HepG2 (cell line): ENCODE results near the gene ARFGAP2. TPM values are rescaled to one million over a fixed set of nuclear protein-coding genes. Genes with fewer than 3 reads are reported as not detected.

Experiments used
- MED1 ChIP-seq: sonication (generic); formaldehyde crosslinking; IDR thresholded peaks from 2 replicates; pipeline ENCODE4 v1.4.0; 2020; ENCODE audit warnings: missing genetic modification reagents
- MZF1 ChIP-seq: sonication (generic); formaldehyde crosslinking; IDR thresholded peaks from 2 replicates; pipeline ENCODE4 v1.8.1; 2023; ENCODE audit warnings: mild to moderate bottlenecking, missing genetic modification reagents, borderline replicate concordance
- RNF2 ChIP-seq: fragments of 450-650 bp; conservative IDR thresholded peaks from 2 replicates; pipeline ENCODE4 v1.6.1; 2016; ENCODE audit warnings: low read depth
- SKI ChIP-seq: fragments of 450-650 bp; IDR thresholded peaks from one replicate; pipeline ENCODE4 v1.6.1; 2018; ENCODE audit warnings: mild to moderate bottlenecking; ENCODE audit not compliant: partially characterized antibody
- TEAD3 ChIP-seq: optimal IDR thresholded peaks from 2 replicates; pipeline ENCODE3; 2016; ENCODE audit warnings: borderline replicate concordance
- ZFP36L1 ChIP-seq: sonication (generic); formaldehyde crosslinking; IDR thresholded peaks from 2 replicates; pipeline ENCODE4 v1.8.0; 2022; ENCODE audit warnings: mild to moderate bottlenecking, missing genetic modification reagents, moderate library complexity
- ZNF263 ChIP-seq: sonication (generic); formaldehyde crosslinking; IDR thresholded peaks from 2 replicates; pipeline ENCODE4 v1.4.0; 2020; ENCODE audit warnings: missing genetic modification reagents
- ZNF501 ChIP-seq: sonication (generic); formaldehyde crosslinking; IDR thresholded peaks from 2 replicates; pipeline ENCODE4 v1.5.1; 2020; ENCODE audit warnings: mild to moderate bottlenecking, moderate library complexity, missing genetic modification reagents
- polyA plus RNA-seq, 8 experiments: library from polyadenylated mRNA; depleted of rRNA in 3 of 8; stranded (reverse) in 7 of 8; unstranded in 1 of 8; fragments of >200 nt; fragmentation: Illumina TruSeq in 4 of 8; extraction: Trizol in 4 of 8; gene quantifications; 2 replicates each; pipeline versions ENCODE4 v1.2.1 to v1.2.3, GENCODE V29; 2011 to 2016; ENCODE audit warnings: low read depth in 4 of 8, missing spikeins in 1 of 8, mixed read lengths in 1 of 8; ENCODE audit not compliant: insufficient read depth in 1 of 8
- total RNA-seq, 5 experiments: library from RNA; depleted of rRNA; stranded (reverse); fragments of >200 nt; fragmentation: Illumina TruSeq; extraction: Trizol; gene quantifications; 2 replicates each; pipeline ENCODE4 v1.2.3, GENCODE V29; 2016; ENCODE audit warnings: low read depth in 1 of 5
- TF ChIP-seq, protein P1 (sequence below): sonication (generic); formaldehyde crosslinking; IDR thresholded peaks from 2 replicates; pipeline ENCODE4 v1.8.1; 2023; ENCODE audit warnings: mild to moderate bottlenecking, moderate library complexity, missing genetic modification reagents
- TF ChIP-seq, protein P2 (sequence below): sonication (generic); IDR thresholded peaks from 2 replicates; pipeline ENCODE4 v1.6.1; 2016; ENCODE audit warnings: low read depth, borderline replicate concordance
- TF ChIP-seq, protein P3 (sequence below): sonication (generic); formaldehyde crosslinking; IDR thresholded peaks from 2 replicates; pipeline ENCODE4 v1.4.0; 2020; ENCODE audit warnings: missing genetic modification reagents, borderline replicate concordance
- TF ChIP-seq, protein P4 (sequence below): IDR thresholded peaks from 2 replicates; pipeline ENCODE4 v1.6.1; 2012; ENCODE audit warnings: inconsistent platforms
- TF ChIP-seq, protein P5 (sequence below), 2 experiments: sonication (generic) in 1 of 2; formaldehyde crosslinking in 1 of 2; IDR thresholded peaks; 2 replicates each; pipeline versions ENCODE4 v1.6.1 to v1.9.0; 2014 to 2022; ENCODE audit warnings: antibody characterized with exemption in 1 of 2, borderline replicate concordance in 1 of 2, inconsistent platforms in 1 of 2, low read depth in 1 of 2, missing genetic modification reagents in 1 of 2
- TF ChIP-seq, protein P6 (sequence below): sonication (generic); formaldehyde crosslinking; IDR thresholded peaks from 2 replicates; pipeline ENCODE4 v1.4.0; 2020; ENCODE audit warnings: mild to moderate bottlenecking, low read depth, missing genetic modification reagents

ARFGAP2 gene
- total and polyA plus RNA-seq, 2 of the 13 experiments (the other 11 are each of a cell fraction or from before 2014, with no cell fraction given): 32.3 to 75.3 TPM

DNA sequence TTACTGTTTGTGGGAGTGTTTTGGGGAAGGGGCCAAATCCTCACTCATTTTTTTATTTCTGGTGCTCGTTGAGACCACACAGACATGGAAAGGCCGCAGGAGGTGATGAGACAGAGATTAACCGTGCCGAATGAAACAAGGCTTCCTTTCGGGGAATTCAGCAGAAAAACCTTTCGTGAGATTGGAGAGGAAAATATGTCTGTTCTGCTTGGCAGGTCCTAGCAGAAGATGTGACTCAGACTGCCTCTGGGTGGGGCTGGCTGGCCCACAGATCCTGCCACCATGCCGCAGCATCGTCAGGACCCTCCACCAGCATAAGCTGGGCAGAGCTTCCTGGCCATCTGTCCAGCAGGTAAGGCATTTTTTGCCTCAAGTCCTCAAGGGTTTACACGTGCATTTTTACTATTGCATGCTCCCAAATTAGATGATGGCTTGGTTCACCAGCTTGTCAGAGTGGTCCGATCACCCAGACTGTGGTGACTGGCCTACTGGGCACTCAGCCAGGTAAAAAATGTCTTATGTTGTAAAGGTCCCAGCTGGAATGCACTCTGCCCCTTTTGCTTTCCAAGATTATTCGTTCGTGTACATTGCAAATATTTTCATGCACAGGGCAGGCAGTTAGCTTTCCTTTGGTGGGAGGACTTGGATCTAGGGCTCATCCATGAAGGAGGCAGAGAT is 39.6 kb upstream of the ARFGAP2 start (continued):
- TF ChIP-seq, protein P1, sequence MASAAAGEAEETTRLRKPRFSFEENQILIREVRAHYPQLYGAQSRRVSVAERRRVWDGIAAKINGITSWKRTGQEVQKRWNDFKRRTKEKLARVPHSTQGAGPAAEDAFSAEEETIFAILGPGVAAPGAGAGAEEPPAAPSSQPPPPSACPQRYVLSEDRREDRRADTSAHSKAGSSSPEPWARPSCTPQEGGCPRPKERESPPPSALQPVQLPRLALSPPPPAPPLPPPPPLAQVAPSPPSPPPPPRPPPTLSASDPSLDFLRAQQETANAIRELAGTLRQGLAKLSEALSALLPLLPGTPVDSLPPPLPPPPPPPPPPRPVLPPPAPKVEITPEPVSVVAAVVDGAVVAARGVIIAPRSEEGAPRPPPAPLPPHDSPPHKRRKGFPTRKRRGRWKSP (CRISPR knock-in tag): 0 out of 2 replicates have a peak, but pooled peaks have one; percentile 68
- TF ChIP-seq SKI: peak; percentile 91
- TF ChIP-seq ZNF263 (CRISPR knock-in tag): peak; percentile 83
- TF ChIP-seq RNF2: no peak
- TF ChIP-seq, protein P2, sequence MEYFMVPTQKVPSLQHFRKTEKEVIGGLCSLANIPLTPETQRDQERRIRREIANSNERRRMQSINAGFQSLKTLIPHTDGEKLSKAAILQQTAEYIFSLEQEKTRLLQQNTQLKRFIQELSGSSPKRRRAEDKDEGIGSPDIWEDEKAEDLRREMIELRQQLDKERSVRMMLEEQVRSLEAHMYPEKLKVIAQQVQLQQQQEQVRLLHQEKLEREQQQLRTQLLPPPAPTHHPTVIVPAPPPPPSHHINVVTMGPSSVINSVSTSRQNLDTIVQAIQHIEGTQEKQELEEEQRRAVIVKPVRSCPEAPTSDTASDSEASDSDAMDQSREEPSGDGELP: peak; percentile 79
- TF ChIP-seq, protein P3, sequence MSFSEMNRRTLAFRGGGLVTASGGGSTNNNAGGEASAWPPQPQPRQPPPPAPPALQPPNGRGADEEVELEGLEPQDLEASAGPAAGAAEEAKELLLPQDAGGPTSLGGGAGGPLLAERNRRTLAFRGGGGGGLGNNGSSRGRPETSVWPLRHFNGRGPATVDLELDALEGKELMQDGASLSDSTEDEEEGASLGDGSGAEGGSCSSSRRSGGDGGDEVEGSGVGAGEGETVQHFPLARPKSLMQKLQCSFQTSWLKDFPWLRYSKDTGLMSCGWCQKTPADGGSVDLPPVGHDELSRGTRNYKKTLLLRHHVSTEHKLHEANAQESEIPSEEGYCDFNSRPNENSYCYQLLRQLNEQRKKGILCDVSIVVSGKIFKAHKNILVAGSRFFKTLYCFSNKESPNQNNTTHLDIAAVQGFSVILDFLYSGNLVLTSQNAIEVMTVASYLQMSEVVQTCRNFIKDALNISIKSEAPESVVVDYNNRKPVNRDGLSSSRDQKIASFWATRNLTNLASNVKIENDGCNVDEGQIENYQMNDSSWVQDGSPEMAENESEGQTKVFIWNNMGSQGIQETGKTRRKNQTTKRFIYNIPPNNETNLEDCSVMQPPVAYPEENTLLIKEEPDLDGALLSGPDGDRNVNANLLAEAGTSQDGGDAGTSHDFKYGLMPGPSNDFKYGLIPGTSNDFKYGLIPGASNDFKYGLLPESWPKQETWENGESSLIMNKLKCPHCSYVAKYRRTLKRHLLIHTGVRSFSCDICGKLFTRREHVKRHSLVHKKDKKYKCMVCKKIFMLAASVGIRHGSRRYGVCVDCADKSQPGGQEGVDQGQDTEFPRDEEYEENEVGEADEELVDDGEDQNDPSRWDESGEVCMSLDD: no peak
- TF ChIP-seq, protein P4, sequence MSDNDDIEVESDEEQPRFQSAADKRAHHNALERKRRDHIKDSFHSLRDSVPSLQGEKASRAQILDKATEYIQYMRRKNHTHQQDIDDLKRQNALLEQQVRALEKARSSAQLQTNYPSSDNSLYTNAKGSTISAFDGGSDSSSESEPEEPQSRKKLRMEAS: peak; percentile 43; the same call in 1 of the 2 replicates
- TF ChIP-seq, protein P5, sequence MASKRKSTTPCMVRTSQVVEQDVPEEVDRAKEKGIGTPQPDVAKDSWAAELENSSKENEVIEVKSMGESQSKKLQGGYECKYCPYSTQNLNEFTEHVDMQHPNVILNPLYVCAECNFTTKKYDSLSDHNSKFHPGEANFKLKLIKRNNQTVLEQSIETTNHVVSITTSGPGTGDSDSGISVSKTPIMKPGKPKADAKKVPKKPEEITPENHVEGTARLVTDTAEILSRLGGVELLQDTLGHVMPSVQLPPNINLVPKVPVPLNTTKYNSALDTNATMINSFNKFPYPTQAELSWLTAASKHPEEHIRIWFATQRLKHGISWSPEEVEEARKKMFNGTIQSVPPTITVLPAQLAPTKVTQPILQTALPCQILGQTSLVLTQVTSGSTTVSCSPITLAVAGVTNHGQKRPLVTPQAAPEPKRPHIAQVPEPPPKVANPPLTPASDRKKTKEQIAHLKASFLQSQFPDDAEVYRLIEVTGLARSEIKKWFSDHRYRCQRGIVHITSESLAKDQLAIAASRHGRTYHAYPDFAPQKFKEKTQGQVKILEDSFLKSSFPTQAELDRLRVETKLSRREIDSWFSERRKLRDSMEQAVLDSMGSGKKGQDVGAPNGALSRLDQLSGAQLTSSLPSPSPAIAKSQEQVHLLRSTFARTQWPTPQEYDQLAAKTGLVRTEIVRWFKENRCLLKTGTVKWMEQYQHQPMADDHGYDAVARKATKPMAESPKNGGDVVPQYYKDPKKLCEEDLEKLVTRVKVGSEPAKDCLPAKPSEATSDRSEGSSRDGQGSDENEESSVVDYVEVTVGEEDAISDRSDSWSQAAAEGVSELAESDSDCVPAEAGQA (IDR thresholded peaks at IDR 0.05; ENCODE audit: low read depth): no peak
- TF ChIP-seq, protein P5 (CRISPR knock-in tag; IDR thresholded peaks at IDR 0.05; ENCODE audit: borderline replicate concordance): no peak
- TF ChIP-seq ZNF501: peak; percentile 32; the same call in 1 of the 2 replicates
- peak; percentile 97 for TF ChIP-seq TEAD3 (CRISPR knock-in tag)
- no peak for TF ChIP-seq ZFP36L1 (CRISPR knock-in tag)
- TF ChIP-seq, protein P6, sequence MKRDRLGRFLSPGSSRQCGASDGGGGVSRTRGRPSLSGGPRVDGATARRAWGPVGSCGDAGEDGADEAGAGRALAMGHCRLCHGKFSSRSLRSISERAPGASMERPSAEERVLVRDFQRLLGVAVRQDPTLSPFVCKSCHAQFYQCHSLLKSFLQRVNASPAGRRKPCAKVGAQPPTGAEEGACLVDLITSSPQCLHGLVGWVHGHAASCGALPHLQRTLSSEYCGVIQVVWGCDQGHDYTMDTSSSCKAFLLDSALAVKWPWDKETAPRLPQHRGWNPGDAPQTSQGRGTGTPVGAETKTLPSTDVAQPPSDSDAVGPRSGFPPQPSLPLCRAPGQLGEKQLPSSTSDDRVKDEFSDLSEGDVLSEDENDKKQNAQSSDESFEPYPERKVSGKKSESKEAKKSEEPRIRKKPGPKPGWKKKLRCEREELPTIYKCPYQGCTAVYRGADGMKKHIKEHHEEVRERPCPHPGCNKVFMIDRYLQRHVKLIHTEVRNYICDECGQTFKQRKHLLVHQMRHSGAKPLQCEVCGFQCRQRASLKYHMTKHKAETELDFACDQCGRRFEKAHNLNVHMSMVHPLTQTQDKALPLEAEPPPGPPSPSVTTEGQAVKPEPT (CRISPR knock-in tag): 0 out of 2 replicates have a peak, but pooled peaks have one; percentile 30
- TF ChIP-seq MED1 (CRISPR knock-in tag): peak; percentile 53
- TF ChIP-seq MZF1 (CRISPR knock-in tag): no peak
